ENCODE measurements around the gene DSCAML1.
A peak's percentile ranks its signal among the peaks of the same experiment; 100 is the strongest.

Gene DSCAML1

GRCh38 chr11:117382746-117383145 is 414.3 kb downstream of the DSCAML1 start:
- Mint-ChIP-seq H3K4me3 (no peak overlapping the region), H3K36me3 (peaks cover 84% of the 10 kb centered on the region), H3K4me1 (no peaks in the 10 kb centered on the region), H3K27ac (no peak overlapping the region), H3K9me3 (no peaks in the 10 kb centered on the region), H3K27me3 (no peaks in the 10 kb centered on the region)
- no peak for ATAC-seq

- no peaks in the 10 kb centered on the region for H3K9me3 Mint-ChIP-seq
- H3K27ac Mint-ChIP-seq = no peak overlapping the region
- H3K4me3 Mint-ChIP-seq = no peak overlapping the region
- no peaks in the 10 kb centered on the region for H3K27me3 Mint-ChIP-seq
- no peaks in the 10 kb centered on the region for H3K4me1 Mint-ChIP-seq
- no peak for ATAC-seq
- peaks cover 88% of the 10 kb centered on the region for H3K36me3 Mint-ChIP-seq
Measured at GRCh38 chr11:117381481-117382387, 415.3 kb downstream of the DSCAML1 start.

- Mint-ChIP-seq H3K9me3 (no peaks in the 10 kb centered on the region), H3K27ac (no peak overlapping the region), H3K4me3 (no peak overlapping the region), H3K27me3 (no peaks in the 10 kb centered on the region), H3K4me1 (no peaks in the 10 kb centered on the region), H3K36me3 (peaks cover 89% of the 10 kb centered on the region)
- ATAC-seq = no peak
Measured at GRCh38 chr11:117380676-117381075, 416.3 kb downstream of the DSCAML1 start.

- Mint-ChIP-seq H3K36me3 (peaks cover 91% of the 10 kb centered on the region), H3K4me3 (no peak overlapping the region), H3K27me3 (no peaks in the 10 kb centered on the region), H3K4me1 (no peaks in the 10 kb centered on the region), H3K27ac (peak overlapping the region; percentile 26), H3K9me3 (no peaks in the 10 kb centered on the region)
- ATAC-seq = no peak
Measured at GRCh38 chr11:117378976-117379865, 417.8 kb downstream of the DSCAML1 start.
